Esophagus squamous epithelium (tissue), 4 donors: ENCODE measurements around the gene MTNR1B.

Experiments
- POLR2A ChIP-seq, 4 donors: fragments of 450-650 bp; IDR thresholded peaks; one replicate each; pipeline ENCODE4 v1.6.1; 2017; ENCODE audit warnings: antibody characterized with exemption in 4 of 4, mild to moderate bottlenecking in 4 of 4, moderate library complexity in 3 of 4
- TF ChIP-seq, protein P1 (sequence below), 6 experiments: fragments of 450-650 bp in 4 of 6; fragments of 200-600 bp in 2 of 6; sonication (generic) in 2 of 6; IDR thresholded peaks; one replicate each; pipeline ENCODE4 v1.5.1; 2016 to 2019; ENCODE audit warnings: antibody characterized with exemption in 6 of 6, mild to moderate bottlenecking in 4 of 6, moderate library complexity in 4 of 6

DNA sequence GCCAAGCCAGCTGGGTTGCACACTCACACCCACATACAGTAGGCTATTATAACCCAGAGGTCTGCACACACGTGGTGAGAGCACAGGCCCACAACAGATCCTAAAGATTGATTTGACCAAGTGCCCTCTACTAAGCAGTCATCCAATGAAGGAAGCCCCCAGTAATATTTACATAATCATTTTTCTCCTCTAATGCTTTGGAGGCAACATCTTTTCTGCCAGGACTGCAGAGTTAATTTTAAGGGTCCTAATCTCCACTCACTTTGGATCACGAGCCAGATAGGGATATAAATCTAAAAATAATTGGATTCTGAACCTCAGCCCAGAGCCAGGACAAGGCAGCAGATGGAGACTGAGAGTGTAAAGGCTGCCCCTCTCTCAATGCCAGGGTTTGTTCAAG lies 49.1 kb upstream of the MTNR1B start:
- TF ChIP-seq, protein P1, sequence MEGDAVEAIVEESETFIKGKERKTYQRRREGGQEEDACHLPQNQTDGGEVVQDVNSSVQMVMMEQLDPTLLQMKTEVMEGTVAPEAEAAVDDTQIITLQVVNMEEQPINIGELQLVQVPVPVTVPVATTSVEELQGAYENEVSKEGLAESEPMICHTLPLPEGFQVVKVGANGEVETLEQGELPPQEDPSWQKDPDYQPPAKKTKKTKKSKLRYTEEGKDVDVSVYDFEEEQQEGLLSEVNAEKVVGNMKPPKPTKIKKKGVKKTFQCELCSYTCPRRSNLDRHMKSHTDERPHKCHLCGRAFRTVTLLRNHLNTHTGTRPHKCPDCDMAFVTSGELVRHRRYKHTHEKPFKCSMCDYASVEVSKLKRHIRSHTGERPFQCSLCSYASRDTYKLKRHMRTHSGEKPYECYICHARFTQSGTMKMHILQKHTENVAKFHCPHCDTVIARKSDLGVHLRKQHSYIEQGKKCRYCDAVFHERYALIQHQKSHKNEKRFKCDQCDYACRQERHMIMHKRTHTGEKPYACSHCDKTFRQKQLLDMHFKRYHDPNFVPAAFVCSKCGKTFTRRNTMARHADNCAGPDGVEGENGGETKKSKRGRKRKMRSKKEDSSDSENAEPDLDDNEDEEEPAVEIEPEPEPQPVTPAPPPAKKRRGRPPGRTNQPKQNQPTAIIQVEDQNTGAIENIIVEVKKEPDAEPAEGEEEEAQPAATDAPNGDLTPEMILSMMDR (IDR thresholded peaks at IDR 0.05): no peak
- no peak for TF ChIP-seq POLR2A (IDR thresholded peaks at IDR 0.05)
